ENCODE measurements around the gene DDI1. TPM values are rescaled to one million over a fixed set of nuclear protein-coding genes. Genes with fewer than 3 reads are reported as not detected.

DDI1 gene
- total and polyA plus RNA-seq, 2 of the 4 experiments (the other 2 are of a cell fraction), result not detected

GRCh38 chr11:104057908-104058307, 21.5 kb downstream of the DDI1 start:
- POLR2A ChIA-PET (ENCODE audit: unreplicated experiment), result no interaction called here

More at GRCh38 chr11:104057908-104058307, 21.5 kb downstream of the DDI1 start:
- Histone ChIP-seq H2BK20ac (ENCODE audit: low read depth, low read length) (no peak overlapping the region), H3K56ac (ENCODE audit: extremely low read depth, insufficient read depth, low read length) (no peak overlapping the region), H2AFZ (replicated peaks; ENCODE audit: low read length, poor library complexity) (no peak overlapping the region), H2BK5ac (ENCODE audit: low read depth, low read length, poor library complexity, severe bottlenecking) (no peak overlapping the region), H3K4ac (ENCODE audit: low read depth, low read length) (no peak overlapping the region), H3K14ac (replicated peaks; ENCODE audit: low read depth, low read length) (no peak overlapping the region), H3K9me3 (ENCODE audit: control insufficient read depth, insufficient read depth, low read length) (no peaks in the 10 kb centered on the region), H3K4me1 (ENCODE audit: control insufficient read depth, insufficient read depth, low read length) (peaks cover 2% of the 10 kb centered on the region; the same call in 1 of the 2 replicates), H3K36me3 (ENCODE audit: control insufficient read depth, insufficient read depth, low read length) (no peaks in the 10 kb centered on the region), H3K9ac (ENCODE audit: low read depth, low read length) (no peak overlapping the region), H4K5ac (ENCODE audit: low read depth, low read length) (no peak overlapping the region), H3K79me1 (ENCODE audit: low read depth in 1 of 2, low read length in 2 of 2) (no peaks in the 10 kb centered on the region), H4K8ac (ENCODE audit: low read depth in 2 of 2, low read length in 2 of 2) (no peak overlapping the region), H2BK15ac (ENCODE audit: low read depth, low read length) (no peak overlapping the region), H3K18ac (ENCODE audit: low read depth, low read length) (no peak overlapping the region), H2AK9ac (replicated peaks; ENCODE audit: low read depth, low read length, poor library complexity) (no peak overlapping the region), H3K4me2 (ENCODE audit: low read depth, low read length) (no peak overlapping the region), H3K23ac (ENCODE audit: low read depth, low read length) (no peak overlapping the region), H4K20me1 (ENCODE audit: insufficient read depth, low read length) (no peaks in the 10 kb centered on the region), H3K9me1 (ENCODE audit: insufficient read depth, low read length) (no peaks in the 10 kb centered on the region), H3K27ac (ENCODE audit: insufficient read depth, low read length) (no peak overlapping the region), H3K27me3 (ENCODE audit: control insufficient read depth, insufficient read depth, low read length) (no peaks in the 10 kb centered on the region), H2AK5ac (ENCODE audit: low read depth, low read length) (no peak overlapping the region), H4K91ac (ENCODE audit: insufficient read depth, low read depth, low read length) (no peak overlapping the region), H3K4me3 (ENCODE audit: insufficient read depth, low read depth, low read length) (no peak overlapping the region), H2BK120ac (ENCODE audit: low read depth, low read length) (no peak overlapping the region)
- in situ Hi-C loops (cut with MboI; ENCODE audit: low sequenced_read_pairs), result no loop called here
- dilution Hi-C loops (cut with HindIII; ENCODE audit: low sequenced_read_pairs, unreplicated experiment), result no loop called here
- whole genome bisulfite sequencing, 2 experiments (ENCODE audit: extremely low coverage in 2 of 2, insufficient read length in 1 of 2), result no CpG with 5 or more reads among the region's 5 CpGs
- intact Hi-C loops (cut with micrococcal nuclease), result loop anchor here (5.0 kb wide), 1 partner anchor 99 kb away; no protein-coding TSS in a partner anchor
- DNase-seq, result no peak
- no peak for ATAC-seq (ENCODE audit: low read depth)
- no TSS peak for BruUV-seq (replicated peaks)
- CTCF ChIA-PET, result no interaction called here
- no peak for TF ChIP-seq MXI1 (IDR thresholded peaks at IDR 0.05; ENCODE audit: borderline replicate concordance, low read depth, low read length)
- peak; percentile 11; the same call in 1 of the 2 replicates for TF ChIP-seq MAFK (IDR thresholded peaks at IDR 0.05; ENCODE audit: low read depth, low read length)

Measured in IMR-90 (cell line).